GM18858 (cell line): ENCODE results near the gene RASSF4.
A peak's percentile ranks its signal among the peaks of the same experiment; 100 is the strongest.

Source experiments
- ATAC-seq: cut with Tn5 transposase; IDR thresholded peaks from one replicate; pipeline ENCODE4 v1.9.1; 2021; ENCODE audit not compliant: unreplicated experiment

The RASSF4 gene

DNA sequence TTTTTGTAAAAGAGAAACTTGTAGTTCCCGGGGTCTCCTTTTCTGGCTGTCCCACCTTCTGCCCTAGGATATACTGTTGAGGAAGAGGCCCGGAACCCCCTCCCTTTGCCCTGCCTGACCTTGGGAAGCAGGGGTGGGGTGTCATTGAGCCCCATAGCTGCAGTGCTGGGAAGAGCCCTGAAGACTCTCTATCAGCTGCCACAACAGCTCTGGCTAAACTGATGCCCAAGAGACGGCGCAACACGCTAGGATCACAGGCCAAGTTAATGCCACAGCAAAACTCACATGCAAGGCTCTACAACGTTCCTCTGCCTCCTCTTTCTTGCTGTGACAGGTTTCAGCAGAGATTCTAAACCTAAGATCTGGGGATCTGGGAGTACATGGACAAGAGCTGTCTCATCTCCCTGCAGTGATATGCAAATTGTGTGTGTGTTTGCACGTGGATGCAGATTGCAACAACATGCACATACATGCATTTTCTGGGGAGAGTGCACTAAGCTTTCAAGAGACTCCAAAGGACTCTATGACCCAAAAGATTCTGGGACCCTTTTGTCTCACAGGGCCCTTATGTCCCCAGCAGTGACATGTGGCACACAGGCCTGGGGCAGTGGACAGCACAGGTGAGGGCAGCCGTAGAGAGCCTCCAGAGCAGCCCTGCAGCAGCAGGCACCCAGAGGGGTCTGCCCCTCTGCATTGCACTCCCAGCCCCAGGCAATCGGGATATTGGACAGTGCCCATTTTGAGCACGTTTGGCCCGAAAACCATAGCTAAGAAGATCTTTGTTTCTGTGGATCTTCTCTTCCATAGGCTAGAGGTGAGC lies 2.5 kb downstream of the RASSF4 start:
- ATAC-seq: no peak

- ATAC-seq: no peak
Measured at GRCh38 chr10:44962870-44963738, 3.5 kb downstream of the RASSF4 start.

DNA sequence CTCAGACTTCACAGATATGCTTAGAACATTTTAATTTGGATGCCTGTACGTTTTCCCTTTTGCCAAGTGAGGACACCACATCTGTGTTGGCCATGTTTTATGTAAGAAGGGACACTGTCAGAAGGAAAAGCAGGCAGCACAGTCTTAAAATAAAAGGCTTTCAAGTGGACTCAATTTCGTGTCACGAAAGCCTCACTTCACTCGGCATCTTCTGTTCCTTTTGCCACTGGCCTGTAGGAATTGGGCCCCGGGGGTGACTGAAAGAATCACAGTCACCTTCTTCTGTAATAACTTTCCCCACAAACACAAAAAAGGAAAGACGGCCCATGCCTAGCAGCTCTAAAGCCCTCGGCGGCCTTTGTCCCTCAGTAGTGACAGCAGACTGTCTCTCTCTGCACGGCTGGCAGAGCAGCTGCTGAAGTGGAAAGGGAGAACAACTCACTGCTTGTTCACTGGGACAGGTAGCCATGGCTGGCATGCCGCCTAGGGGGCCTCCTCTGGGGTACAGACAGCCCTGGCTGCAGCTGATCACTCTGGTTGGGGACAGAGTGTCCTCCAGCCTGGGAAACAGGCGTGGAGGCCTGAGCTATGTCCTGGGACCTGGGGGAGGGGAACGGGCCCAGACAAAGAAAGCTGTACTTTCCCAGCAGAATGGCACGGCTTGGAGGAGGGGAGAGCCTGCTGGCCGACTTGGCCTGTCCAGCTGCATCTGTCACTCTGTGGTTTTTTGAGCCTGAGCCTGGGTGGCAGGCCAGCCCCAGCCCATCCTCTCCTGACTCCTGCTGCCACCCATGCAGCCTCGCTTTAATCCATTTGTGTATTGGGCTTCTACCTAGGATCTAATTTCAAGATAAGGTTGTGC lies 4.4 kb downstream of the RASSF4 start:
- no peak for ATAC-seq

- no peak for ATAC-seq
Measured at GRCh38 chr10:44965104-44965503, 5.5 kb downstream of the RASSF4 start.

DNA sequence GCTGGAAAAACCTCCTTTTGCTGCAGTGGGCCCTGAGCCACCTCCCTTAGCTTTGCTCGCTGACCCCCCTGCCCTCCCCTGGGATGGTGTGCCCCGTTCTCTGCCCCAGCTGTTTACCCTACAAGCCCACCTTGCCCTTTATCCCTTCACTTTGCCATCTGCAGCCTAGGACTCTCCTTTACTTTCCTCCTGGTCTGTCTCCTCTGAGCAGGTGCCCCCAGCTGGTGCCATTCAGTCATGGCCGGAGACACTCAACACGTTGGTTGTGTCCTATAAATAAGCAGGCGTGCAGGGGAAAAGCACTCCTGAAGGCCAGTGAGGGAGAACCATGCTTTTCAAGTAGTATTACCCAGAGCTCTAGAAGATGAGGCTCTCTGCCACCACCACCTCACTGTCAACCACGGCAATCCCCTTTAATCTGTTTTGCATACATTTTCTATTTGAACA lies 6.1 kb downstream of the RASSF4 start:
- peak; percentile 30 for ATAC-seq

GRCh38 chr10:44966129-44966815 lies 6.7 kb downstream of the RASSF4 start:
- peak; percentile 15 for ATAC-seq

DNA sequence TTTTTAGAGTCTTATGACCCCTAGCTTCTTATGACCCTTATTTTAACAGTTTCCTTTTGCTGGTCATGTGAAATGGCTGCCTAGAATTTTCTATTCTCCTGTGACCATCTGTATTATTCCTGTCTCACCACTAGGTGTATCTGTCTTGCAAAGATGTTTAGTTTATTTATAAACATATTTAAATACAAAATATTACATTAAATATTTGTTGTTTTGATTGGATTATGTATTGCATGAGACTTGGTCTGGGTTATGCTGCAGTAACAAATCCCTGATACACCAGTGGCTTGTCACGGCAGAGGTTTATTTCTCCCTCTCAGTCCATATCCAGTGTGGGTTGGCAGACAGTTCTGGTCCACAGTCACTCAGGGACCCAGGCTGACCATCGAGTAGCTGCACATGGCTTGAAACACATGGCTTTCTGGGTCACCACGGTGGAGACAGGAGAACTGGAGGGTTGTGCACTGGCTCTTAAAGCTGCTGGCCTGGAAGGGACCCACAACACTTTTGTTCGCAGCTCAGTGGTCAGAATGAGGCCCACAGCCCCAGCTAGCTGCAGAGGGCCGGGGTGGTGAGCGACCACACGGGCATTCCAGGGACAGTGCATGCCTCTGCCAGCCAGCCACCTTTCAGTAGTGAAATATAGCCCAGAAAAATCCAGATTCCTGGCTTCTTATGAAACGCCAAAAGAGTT lies 7.4 kb downstream of the RASSF4 start:
- no peak for ATAC-seq

DNA sequence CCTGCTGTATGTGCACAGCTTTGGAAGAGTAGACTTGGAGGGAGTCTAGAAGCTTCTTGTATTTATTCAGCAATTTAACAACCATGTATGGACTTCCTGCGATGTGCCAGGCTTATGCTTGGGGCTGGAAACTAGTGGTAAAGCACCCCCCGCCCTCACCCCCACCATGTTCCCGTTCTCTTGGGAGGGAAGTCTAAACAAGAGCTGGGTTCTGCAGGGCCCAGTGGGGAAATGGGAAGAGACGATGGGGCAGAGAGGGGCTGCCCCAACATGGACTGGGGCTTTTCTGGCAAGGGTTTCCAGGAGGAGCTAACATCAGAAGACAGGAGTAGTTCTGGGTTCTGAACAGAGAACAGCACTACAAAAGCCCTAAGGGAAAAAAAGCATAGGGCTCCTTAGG lies 8.0 kb downstream of the RASSF4 start:
- no peak for ATAC-seq

GRCh38 chr10:44968091-44968490 lies 8.5 kb downstream of the RASSF4 start:
- no peak for ATAC-seq

GRCh38 chr10:44968500-44969400 lies 9.1 kb downstream of the RASSF4 start:
- no peak for ATAC-seq

DNA sequence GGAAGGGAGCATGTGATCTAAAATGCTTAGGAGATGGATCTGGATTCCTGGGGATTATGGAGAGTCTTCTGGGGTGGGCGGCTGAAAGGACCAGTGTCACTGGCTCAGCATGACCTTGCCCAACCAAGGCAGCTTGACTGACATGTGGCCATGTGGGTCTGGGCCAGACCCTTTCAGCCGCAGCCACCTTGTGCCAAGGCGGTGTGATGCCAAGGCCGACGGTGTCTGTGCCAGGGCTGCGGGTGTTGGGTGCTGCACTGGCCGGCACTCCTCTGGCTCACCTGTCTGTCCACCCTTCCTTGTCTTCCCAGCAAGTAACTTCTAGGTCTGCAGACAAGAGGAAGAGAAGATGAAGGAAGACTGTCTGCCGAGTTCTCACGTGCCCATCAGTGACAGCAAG lies 10.3 kb downstream of the RASSF4 start:
- ATAC-seq: no peak

DNA sequence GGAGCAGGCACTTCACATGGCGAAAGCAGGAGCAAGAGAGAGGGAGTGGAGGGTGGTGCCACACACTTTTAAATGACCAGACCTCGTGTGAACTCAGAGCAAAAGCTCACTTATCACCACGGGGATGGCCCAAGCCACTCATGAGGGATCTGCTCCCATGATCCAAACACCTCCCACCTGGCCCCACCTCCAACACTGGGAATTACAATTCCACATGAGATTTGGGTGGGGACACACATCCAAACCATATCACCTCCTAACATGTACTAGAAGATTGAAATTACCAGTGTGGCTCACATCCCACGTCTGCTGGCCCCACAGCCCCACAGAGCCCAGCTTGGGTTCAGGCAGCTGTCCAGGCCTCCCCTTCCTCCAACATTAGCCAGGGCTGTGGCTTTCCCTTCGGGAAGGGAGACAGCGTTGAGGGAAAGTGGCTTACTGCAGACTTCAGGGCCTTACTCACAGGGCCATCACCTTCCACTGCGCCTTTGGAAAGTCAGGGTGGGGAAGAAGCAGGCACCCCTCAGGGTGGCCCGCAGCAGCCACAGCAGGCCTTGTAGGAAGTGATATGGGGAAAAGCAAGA lies 11.3 kb downstream of the RASSF4 start:
- ATAC-seq: no peak

GRCh38 chr10:44971434-44971833 lies 11.8 kb downstream of the RASSF4 start:
- no peak for ATAC-seq

DNA sequence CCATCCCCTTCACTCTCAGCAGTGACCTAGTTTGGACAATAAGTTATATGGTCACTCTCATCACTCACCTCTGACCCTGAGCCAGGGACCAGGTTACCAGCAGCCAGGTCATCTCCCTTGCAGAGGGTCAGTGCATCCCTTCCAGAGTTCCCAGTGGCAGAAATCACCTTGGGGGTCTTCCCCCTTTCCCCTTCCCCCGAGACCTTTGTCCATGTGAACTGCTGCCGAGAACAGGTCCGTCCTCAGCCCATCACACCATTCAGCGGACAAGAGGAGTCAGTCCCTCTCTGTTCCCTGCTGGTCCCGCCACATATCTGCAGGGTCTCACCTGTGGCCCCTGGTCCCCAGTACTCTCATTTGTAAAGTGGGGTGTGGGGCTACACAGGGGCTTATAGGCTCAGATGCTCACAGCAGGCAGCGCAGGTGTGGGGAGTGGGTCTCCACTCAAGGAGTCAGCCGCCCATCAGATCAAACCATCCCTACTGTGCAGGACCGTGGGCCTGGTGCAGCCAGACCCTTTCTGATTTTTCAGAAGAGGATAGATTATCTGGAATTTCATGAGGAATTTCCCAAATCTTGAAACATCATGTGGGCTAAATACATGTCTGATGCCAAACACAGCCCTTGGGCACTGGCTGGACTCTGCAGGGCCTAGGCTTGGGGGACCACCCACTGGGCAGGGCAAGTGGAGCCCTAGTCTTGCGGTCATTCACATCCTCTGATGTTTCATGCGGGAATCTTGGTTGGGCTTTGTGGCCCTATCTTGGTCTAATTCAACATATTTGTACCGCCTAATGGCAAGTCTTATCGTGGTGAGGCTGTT lies 12.5 kb downstream of the RASSF4 start:
- no peak for ATAC-seq

DNA sequence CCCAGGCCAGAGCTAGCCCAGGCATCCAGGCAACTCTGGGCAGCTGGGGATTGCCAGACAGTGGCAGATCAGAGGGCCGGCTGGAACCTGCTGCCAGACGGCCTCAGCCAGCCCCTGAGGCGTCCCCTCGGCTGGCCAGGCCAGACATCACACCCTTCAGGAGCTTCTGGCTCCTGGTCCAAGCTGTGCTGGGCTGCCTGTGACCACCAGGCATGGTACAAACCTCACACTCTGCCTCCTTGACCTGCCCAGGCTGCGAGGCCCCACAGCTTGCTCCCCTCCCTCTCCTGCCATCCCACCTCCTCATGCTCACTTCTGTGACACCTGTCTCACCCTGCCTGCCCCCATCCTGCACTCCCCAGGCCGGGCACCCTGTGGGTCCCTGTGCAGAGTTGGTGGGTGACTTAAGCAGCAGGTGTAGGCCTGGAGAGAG lies 13.3 kb downstream of the RASSF4 start:
- ATAC-seq: no peak

- no peak for ATAC-seq
Measured at GRCh38 chr10:44973323-44974081, 13.9 kb downstream of the RASSF4 start.

GRCh38 chr10:44974082-44974627 lies 14.6 kb downstream of the RASSF4 start:
- no peak for ATAC-seq
